HepG2 (cell line): ENCODE measurements around the gene FGA. TPM values are rescaled to one million over a fixed set of nuclear protein-coding genes. Genes with fewer than 3 reads are reported as not detected.

Experiments
- ATAC-seq: fragments of 200-7000 bp; cut with Tn5 transposase; 3 replicates; pipeline ENCODE4 v1.9.1; 2020; ENCODE audit warnings: mild to moderate bottlenecking, moderate library complexity
- BruUV-seq: library from RNA; stranded (reverse); fragments of 400-500 nt; replicated peaks from 2 replicates; lab custom pipeline; 2021; lab: Mats Ljungman, UMichigan
- CTCF ChIA-PET: fragments of 300-600 bp; formaldehyde crosslinking; extraction: SDS; loops from one replicate; lab custom pipeline; 2021; ENCODE audit warnings: low total read pairs, inconsistent platforms, low intra/inter-chr PET ratio; lab: Yijun Ruan, JAX
- POLR2A ChIA-PET: fragments of 350-600 bp; sonication (Branson Sonifier 250); formaldehyde crosslinking; loops from one replicate; lab custom pipeline; 2020; ENCODE audit warnings: antibody characterized with exemption, inconsistent platforms; lab: Yijun Ruan, JAX
- DNase-seq: peaks from one replicate; pipeline ENCODE4 v3.0.0-alpha.2; 2015; ENCODE audit warnings: low spot score
- FAIRE-seq: peaks from 3 replicates; lab custom pipeline; 2011; peaks lifted over from hg19 to GRCh38; lab: Jason Lieb, UNC
- H2AFZ ChIP-seq: one replicate; pipeline ENCODE4 v1.6.1; 2011; ENCODE audit warnings: low read length, inconsistent platforms
- H3K27ac ChIP-seq: fragments of 300-600 bp; 3 replicates; pipeline ENCODE4 v1.8.0; 2011; ENCODE audit warnings: mixed run types, mild to moderate bottlenecking, mixed read lengths, low read length, inconsistent platforms; ENCODE audit not compliant: insufficient read depth; ENCODE audit errors: extremely low read length
- H3K27me3 ChIP-seq, 2 experiments: fragments of 200-600 bp in 1 of 2; 2 replicates in 1 of 2; 3 replicates in 1 of 2; pipeline versions ENCODE4 v1.6.0 to v1.8.0; 2011; ENCODE audit warnings: low read length in 2 of 2, mild to moderate bottlenecking in 2 of 2, moderate library complexity in 2 of 2, inconsistent platforms in 1 of 2; ENCODE audit not compliant: insufficient read depth in 2 of 2, control insufficient read depth in 1 of 2
- H3K36me3 ChIP-seq, 2 experiments: fragments of 200-600 bp in 1 of 2; replicated peaks in 1 of 2; 2 replicates in 1 of 2; 3 replicates in 1 of 2; pipeline versions ENCODE4 v1.5.1 to v1.8.0; 2011; ENCODE audit warnings: low read length in 2 of 2, inconsistent platforms in 1 of 2; ENCODE audit not compliant: insufficient read depth in 2 of 2, control insufficient read depth in 1 of 2
- H3K4me1 ChIP-seq: 2 replicates; pipeline ENCODE4 v1.5.1; 2012; ENCODE audit warnings: low read length, inconsistent platforms; ENCODE audit not compliant: insufficient read depth
- H3K4me2 ChIP-seq: 2 replicates; pipeline ENCODE4 v1.6.0; 2011; ENCODE audit warnings: low read depth, low read length, inconsistent platforms
- H3K4me3 ChIP-seq, 3 experiments: fragments of 200-600 bp in 1 of 3; sonication (generic), shearing (Covaris generic) in 1 of 3; replicated peaks in 1 of 3; 2 replicates each; pipeline ENCODE4 v1.5.1; 2011 to 2016; ENCODE audit warnings: low read length in 3 of 3, inconsistent platforms in 2 of 3, low read depth in 2 of 3, mild to moderate bottlenecking in 2 of 3, control low read depth in 1 of 3, mixed read lengths in 1 of 3; ENCODE audit not compliant: insufficient read depth in 1 of 3
- H3K79me2 ChIP-seq: one replicate; pipeline ENCODE4 v1.6.1; 2011; ENCODE audit warnings: low read length, inconsistent platforms; ENCODE audit not compliant: insufficient read depth
- H3K9ac ChIP-seq: 2 replicates; pipeline ENCODE4 v1.6.0; 2011; ENCODE audit warnings: mild to moderate bottlenecking, low read depth, low read length, inconsistent platforms; ENCODE audit not compliant: insufficient read depth
- H3K9me3 ChIP-seq: 2 replicates; pipeline ENCODE4 v1.5.1; 2012; ENCODE audit warnings: mild to moderate bottlenecking, low read length
- H4K20me1 ChIP-seq: 2 replicates; pipeline ENCODE4 v1.6.0; 2011; ENCODE audit warnings: inconsistent platforms, mild to moderate bottlenecking, low read length, moderate library complexity; ENCODE audit not compliant: insufficient read depth
- AGO1 ChIP-seq: fragments of 200-400 bp; formaldehyde crosslinking; IDR thresholded peaks from 2 replicates; pipeline ENCODE4 v1.6.1; 2017; ENCODE audit warnings: mild to moderate bottlenecking, low read depth, low read length, moderate library complexity; ENCODE audit not compliant: poor library complexity, severe bottlenecking
- ATF1 ChIP-seq: IDR thresholded peaks from 2 replicates; pipeline ENCODE4 v1.6.1; 2016; ENCODE audit warnings: mild to moderate bottlenecking, control low read depth
- ATF2 ChIP-seq: sonication (generic); formaldehyde crosslinking; IDR thresholded peaks from 2 replicates; pipeline ENCODE4 v1.4.0; 2020; ENCODE audit warnings: missing genetic modification reagents
- CEBPB ChIP-seq: IDR thresholded peaks from 2 replicates; pipeline ENCODE4 v1.6.1; 2011; ENCODE audit warnings: low read depth, low read length, improper control_type of control experiment, borderline replicate concordance
- GZF1 ChIP-seq: sonication (generic); formaldehyde crosslinking; IDR thresholded peaks from 2 replicates; pipeline ENCODE4 v1.5.1; 2020; ENCODE audit warnings: mild to moderate bottlenecking, missing genetic modification reagents
- HES4 ChIP-seq: sonication (generic); formaldehyde crosslinking; IDR thresholded peaks from 2 replicates; pipeline ENCODE4 v1.9.0; 2021; ENCODE audit warnings: mild to moderate bottlenecking, missing genetic modification reagents, borderline replicate concordance
- NFKBIZ ChIP-seq: IDR thresholded peaks from 2 replicates; pipeline ENCODE4 v1.6.1; 2018; ENCODE audit warnings: missing genetic modification reagents, missing compliant biosample characterization
- POLR2G ChIP-seq: fragments of 200-400 bp; formaldehyde crosslinking; IDR thresholded peaks from 2 replicates; pipeline ENCODE4 v1.6.1; 2018; ENCODE audit warnings: mild to moderate bottlenecking, low read depth, low read length, moderate library complexity
- RFX1 ChIP-seq: fragments of 450-650 bp; IDR thresholded peaks from 2 replicates; pipeline ENCODE4 v1.6.1; 2017
- RXRA ChIP-seq: sonication (generic); formaldehyde crosslinking; IDR thresholded peaks from 2 replicates; pipeline ENCODE4 v1.5.1; 2020; ENCODE audit warnings: missing genetic modification reagents
- SCMH1 ChIP-seq: sonication (generic); formaldehyde crosslinking; IDR thresholded peaks from 2 replicates; pipeline ENCODE4 v1.9.0; 2021; ENCODE audit warnings: missing genetic modification reagents, mild to moderate bottlenecking, borderline replicate concordance
- SSRP1 ChIP-seq: IDR thresholded peaks from 2 replicates; pipeline ENCODE4 v1.6.1; 2016; ENCODE audit warnings: control low read depth
- ZNF331 ChIP-seq: sonication (generic); formaldehyde crosslinking; IDR thresholded peaks from 2 replicates; pipeline ENCODE4 v1.4.0; 2020; ENCODE audit warnings: missing genetic modification reagents
- ZNF354B ChIP-seq: sonication (generic); formaldehyde crosslinking; IDR thresholded peaks from 2 replicates; pipeline ENCODE4 v1.8.0; 2022; ENCODE audit warnings: mild to moderate bottlenecking, missing genetic modification reagents
- ZNF576 ChIP-seq: sonication (generic); formaldehyde crosslinking; IDR thresholded peaks from 2 replicates; pipeline ENCODE4 v1.4.0; 2020; ENCODE audit warnings: mild to moderate bottlenecking, missing genetic modification reagents
- WGBS: methylation state at CpG from one replicate; pipeline ENCODE4 v1.1.6; 2017; ENCODE audit warnings: low lambda C conversion rate; 5-methylcytosine and 5-hydroxymethylcytosine counted together
- in situ Hi-C: cut with HindIII; loops from 2 replicates; pipeline ENCODE4 v1.10.0; 2017; ENCODE audit warnings: low pct_unique_long_range_greater_than_20kb; ENCODE audit not compliant: extremely low pct_ligation_motif_present
- intact Hi-C: fragments of 100-400 bp; cut with micrococcal nuclease; formaldehyde crosslinking; loops from one replicate; pipeline ENCODE4 v1.10.0; 2022; ENCODE audit not compliant: unreplicated experiment
- polyA plus RNA-seq, 8 experiments: library from polyadenylated mRNA; depleted of rRNA in 3 of 8; stranded (reverse) in 7 of 8; unstranded in 1 of 8; fragments of >200 nt; fragmentation: Illumina TruSeq in 4 of 8; extraction: Trizol in 4 of 8; gene quantifications; 2 replicates each; pipeline versions ENCODE4 v1.2.1 to v1.2.3, GENCODE V29; 2011 to 2016; ENCODE audit warnings: low read depth in 4 of 8, missing spikeins in 1 of 8, mixed read lengths in 1 of 8; ENCODE audit not compliant: insufficient read depth in 1 of 8
- total RNA-seq, 5 experiments: library from RNA; depleted of rRNA; stranded (reverse); fragments of >200 nt; fragmentation: Illumina TruSeq; extraction: Trizol; gene quantifications; 2 replicates each; pipeline ENCODE4 v1.2.3, GENCODE V29; 2016; ENCODE audit warnings: low read depth in 1 of 5
- TF ChIP-seq, protein P1 (sequence below): IDR thresholded peaks from 2 replicates; pipeline ENCODE4 v1.6.1; 2012; ENCODE audit warnings: low read length, improper control_type of control experiment
- TF ChIP-seq, protein P2 (sequence below): sonication (generic); formaldehyde crosslinking; IDR thresholded peaks from 2 replicates; pipeline ENCODE4 v1.8.1; 2022; ENCODE audit warnings: mild to moderate bottlenecking, missing genetic modification reagents
- TF ChIP-seq, protein P3 (sequence below): sonication (generic); formaldehyde crosslinking; IDR thresholded peaks from 2 replicates; pipeline ENCODE4 v1.5.0; 2020; ENCODE audit warnings: missing genetic modification reagents, mild to moderate bottlenecking, borderline replicate concordance

The FGA gene
- total and polyA plus RNA-seq, 2 of the 13 experiments (the other 11 are each of a cell fraction or from before 2014, with no cell fraction given): 640 to 1,523 TPM

DNA sequence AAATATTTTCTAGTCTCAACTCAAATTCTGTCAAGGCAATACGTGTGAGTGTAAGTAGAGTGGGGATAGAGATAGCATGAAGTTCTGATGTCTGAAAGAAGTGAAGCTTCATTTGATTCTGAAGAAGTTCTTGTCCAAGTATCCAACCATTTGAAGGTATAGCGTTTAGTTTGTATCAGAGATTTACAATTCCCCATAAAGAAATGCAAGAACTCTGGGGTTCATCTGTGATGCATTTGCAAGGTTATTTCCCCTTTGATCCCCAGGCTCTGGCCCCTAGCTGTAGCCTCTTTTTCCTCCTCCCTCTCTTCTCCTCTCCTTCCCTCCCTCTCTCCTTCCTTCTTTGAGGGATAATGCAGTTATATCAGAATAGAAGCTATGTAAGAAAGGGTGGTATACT, 7.8 kb downstream of the FGA start:
- ATAC-seq: no peak; the same call in 1 of the 3 replicates
- FAIRE-seq: no peak
- CTCF ChIA-PET: no interaction called here
- Histone ChIP-seq H3K9me3 (no peaks in the 10 kb centered on the region), H2AFZ (no peak overlapping the region), H4K20me1 (no peaks in the 10 kb centered on the region), H3K27me3 (no peaks in the 10 kb centered on the region), H3K4me2 (no peak overlapping the region), H3K36me3 (peaks cover 0 to 20% of the 10 kb centered on the region in 2 experiments), H3K79me2 (peaks cover 2% of the 10 kb centered on the region), H3K27ac (no peak overlapping the region), H3K4me3 (no peak overlapping the region), H3K9ac (no peak overlapping the region), H3K4me1 (peaks cover 54% of the 10 kb centered on the region)
- DNase-seq: no peak
- BruUV-seq: no TSS peak
- POLR2A ChIA-PET: interaction anchor here (1.9 to 16.0 kb wide), 6 partner anchors 8 to 36 kb away, joined by 7 to 468 read pairs (median 24); partner anchors contain the start of genes FGA, FGB and FGG
- intact Hi-C loops (no loop called here), in situ Hi-C loops (no loop called here)
- 64% methylated on average over 2 of the region's 2 CpGs for WGBS
- TF ChIP-seq CEBPB: no peak
- TF ChIP-seq RFX1: no peak
- TF ChIP-seq ZNF576 (CRISPR knock-in tag): no peak
- no peak for TF ChIP-seq RXRA (CRISPR knock-in tag)
- TF ChIP-seq, protein P1, sequence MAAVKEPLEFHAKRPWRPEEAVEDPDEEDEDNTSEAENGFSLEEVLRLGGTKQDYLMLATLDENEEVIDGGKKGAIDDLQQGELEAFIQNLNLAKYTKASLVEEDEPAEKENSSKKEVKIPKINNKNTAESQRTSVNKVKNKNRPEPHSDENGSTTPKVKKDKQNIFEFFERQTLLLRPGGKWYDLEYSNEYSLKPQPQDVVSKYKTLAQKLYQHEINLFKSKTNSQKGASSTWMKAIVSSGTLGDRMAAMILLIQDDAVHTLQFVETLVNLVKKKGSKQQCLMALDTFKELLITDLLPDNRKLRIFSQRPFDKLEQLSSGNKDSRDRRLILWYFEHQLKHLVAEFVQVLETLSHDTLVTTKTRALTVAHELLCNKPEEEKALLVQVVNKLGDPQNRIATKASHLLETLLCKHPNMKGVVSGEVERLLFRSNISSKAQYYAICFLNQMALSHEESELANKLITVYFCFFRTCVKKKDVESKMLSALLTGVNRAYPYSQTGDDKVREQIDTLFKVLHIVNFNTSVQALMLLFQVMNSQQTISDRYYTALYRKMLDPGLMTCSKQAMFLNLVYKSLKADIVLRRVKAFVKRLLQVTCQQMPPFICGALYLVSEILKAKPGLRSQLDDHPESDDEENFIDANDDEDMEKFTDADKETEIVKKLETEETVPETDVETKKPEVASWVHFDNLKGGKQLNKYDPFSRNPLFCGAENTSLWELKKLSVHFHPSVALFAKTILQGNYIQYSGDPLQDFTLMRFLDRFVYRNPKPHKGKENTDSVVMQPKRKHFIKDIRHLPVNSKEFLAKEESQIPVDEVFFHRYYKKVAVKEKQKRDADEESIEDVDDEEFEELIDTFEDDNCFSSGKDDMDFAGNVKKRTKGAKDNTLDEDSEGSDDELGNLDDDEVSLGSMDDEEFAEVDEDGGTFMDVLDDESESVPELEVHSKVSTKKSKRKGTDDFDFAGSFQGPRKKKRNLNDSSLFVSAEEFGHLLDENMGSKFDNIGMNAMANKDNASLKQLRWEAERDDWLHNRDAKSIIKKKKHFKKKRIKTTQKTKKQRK: no peak
- TF ChIP-seq ZNF354B (CRISPR knock-in tag): no peak
- TF ChIP-seq AGO1: peak; percentile 91
- TF ChIP-seq ZNF331 (CRISPR knock-in tag): 0 out of 2 replicates have a peak, but pooled peaks have one; percentile 8
- peak; percentile 94; the same call in 1 of the 2 replicates for TF ChIP-seq SSRP1 (CRISPR knock-in tag)
- TF ChIP-seq GZF1 (CRISPR knock-in tag): no peak
- TF ChIP-seq, protein P2, sequence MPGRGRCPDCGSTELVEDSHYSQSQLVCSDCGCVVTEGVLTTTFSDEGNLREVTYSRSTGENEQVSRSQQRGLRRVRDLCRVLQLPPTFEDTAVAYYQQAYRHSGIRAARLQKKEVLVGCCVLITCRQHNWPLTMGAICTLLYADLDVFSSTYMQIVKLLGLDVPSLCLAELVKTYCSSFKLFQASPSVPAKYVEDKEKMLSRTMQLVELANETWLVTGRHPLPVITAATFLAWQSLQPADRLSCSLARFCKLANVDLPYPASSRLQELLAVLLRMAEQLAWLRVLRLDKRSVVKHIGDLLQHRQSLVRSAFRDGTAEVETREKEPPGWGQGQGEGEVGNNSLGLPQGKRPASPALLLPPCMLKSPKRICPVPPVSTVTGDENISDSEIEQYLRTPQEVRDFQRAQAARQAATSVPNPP (CRISPR knock-in tag): peak; percentile 74; the same call in 1 of the 2 replicates
- no peak for TF ChIP-seq HES4 (CRISPR knock-in tag)
- TF ChIP-seq NFKBIZ (CRISPR knock-in tag): no peak
- TF ChIP-seq, protein P3, sequence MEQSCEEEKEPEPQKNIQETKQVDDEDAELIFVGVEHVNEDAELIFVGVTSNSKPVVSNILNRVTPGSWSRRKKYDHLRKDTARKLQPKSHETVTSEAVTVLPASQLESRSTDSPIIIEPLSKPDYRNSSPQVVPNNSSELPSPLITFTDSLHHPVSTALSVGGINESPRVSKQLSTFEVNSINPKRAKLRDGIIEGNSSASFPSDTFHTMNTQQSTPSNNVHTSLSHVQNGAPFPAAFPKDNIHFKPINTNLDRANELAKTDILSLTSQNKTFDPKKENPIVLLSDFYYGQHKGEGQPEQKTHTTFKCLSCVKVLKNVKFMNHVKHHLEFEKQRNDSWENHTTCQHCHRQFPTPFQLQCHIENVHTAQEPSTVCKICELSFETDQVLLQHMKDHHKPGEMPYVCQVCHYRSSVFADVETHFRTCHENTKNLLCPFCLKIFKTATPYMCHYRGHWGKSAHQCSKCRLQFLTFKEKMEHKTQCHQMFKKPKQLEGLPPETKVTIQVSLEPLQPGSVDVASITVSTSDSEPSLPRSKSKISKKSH (CRISPR knock-in tag): no peak
- TF ChIP-seq SCMH1 (CRISPR knock-in tag): no peak
- TF ChIP-seq ATF2 (CRISPR knock-in tag): no peak
- peak; percentile 63; the same call in 1 of the 2 replicates for TF ChIP-seq POLR2G
- no peak for TF ChIP-seq ATF1 (CRISPR knock-in tag)
